ENCODE measurements around the gene OR10A2. TPM values are rescaled to one million over a fixed set of nuclear protein-coding genes. Genes with fewer than 3 reads are reported as not detected.
A peak's percentile ranks its signal among the peaks of the same experiment; 100 is the strongest.

Gene OR10A2
- total and polyA plus RNA-seq, 10 of the 15 experiments (the other 5 are each of a cell fraction or from before 2014, with no cell fraction given) = 0.04 to 0.06 TPM; not detected in 8

GRCh38 chr11:6888830-6889229, 26.0 kb downstream of the OR10A2 start:
- no peaks in the 10 kb centered on the region for H3K27me3 ChIP-seq (replicated peaks in 1 of 2; ENCODE audit: control insufficient read depth in 2 of 2, insufficient read depth in 2 of 2, low read length in 1 of 2)
- no peak overlapping the region for H3K9ac ChIP-seq (ENCODE audit: control insufficient read depth, insufficient read depth, low read length)
- BruUV-seq (replicated peaks) = no TSS peak
- no peak for FAIRE-seq
- ChIA-PET RAD21 (ENCODE audit: unreplicated experiment) (no interaction called here), POLR2A (no interaction called here), CTCF (interaction anchor here (1.4 kb wide), 1 partner anchor 12 kb away, joined by 4 read pairs; no protein-coding TSS in a partner anchor), SMC1A (ENCODE audit: uncharacterized antibody, unreplicated experiment) (interaction anchor here (0.8 kb wide), 1 partner anchor 10 kb away, joined by 3 read pairs; no protein-coding TSS in a partner anchor)
- intact Hi-C loops (cut with micrococcal nuclease; ENCODE audit: unreplicated experiment) = no loop called here
- H3K4me1 ChIP-seq (ENCODE audit: control insufficient read depth, insufficient read depth, low read length) = no peaks in the 10 kb centered on the region
- H3K4me2 ChIP-seq (ENCODE audit: control insufficient read depth, insufficient read depth) = no peak overlapping the region
- no peak overlapping the region for H3K4me3 ChIP-seq
- in situ Hi-C loops (cut with MboI) = no loop called here
- WGBS (ENCODE audit: insufficient coverage, insufficient replicate concordance, low lambda C conversion rate, missing lambda C conversion rate) = 28% methylated on average over 4 of the region's 4 CpGs
- H3K79me2 ChIP-seq (ENCODE audit: control insufficient read depth, insufficient read depth, low read length) = no peaks in the 10 kb centered on the region
- DNase-seq (ENCODE audit: low read depth, low spot score) = no peak
- no peaks in the 10 kb centered on the region for H4K20me1 ChIP-seq (ENCODE audit: control insufficient read depth, insufficient read depth)
- no peaks in the 10 kb centered on the region for H3K36me3 ChIP-seq (ENCODE audit: control insufficient read depth in 2 of 2, insufficient read depth in 2 of 2, low read length in 1 of 2)
- no peak for TF ChIP-seq CHD2 (IDR thresholded peaks at IDR 0.05; ENCODE audit: borderline replicate concordance, low read depth, low read length)
- TF ChIP-seq JUNB (IDR thresholded peaks at IDR 0.05) = no peak
- no peak for TF ChIP-seq ATF7 (IDR thresholded peaks at IDR 0.05; ENCODE audit: low read depth)
- no peak overlapping the region for H3K27ac ChIP-seq (ENCODE audit: control insufficient read depth, insufficient read depth)
- ATAC-seq = no peak
- H2AFZ ChIP-seq (ENCODE audit: control insufficient read depth, low read depth, low read length) = no peak overlapping the region
- no peaks in the 10 kb centered on the region for H3K9me3 ChIP-seq (replicated peaks; ENCODE audit: control insufficient read depth, insufficient read depth, low read length)

GRCh38 chr11:6889835-6890234, 27.0 kb downstream of the OR10A2 start:
- intact Hi-C loops (cut with micrococcal nuclease; ENCODE audit: unreplicated experiment) = no loop called here
- ChIA-PET POLR2A (no interaction called here), RAD21 (ENCODE audit: unreplicated experiment) (no interaction called here), SMC1A (ENCODE audit: uncharacterized antibody, unreplicated experiment) (interaction anchor here (0.6 to 0.8 kb wide), 3 partner anchors 9 to 1160 kb away, joined by 3 read pairs; no protein-coding TSS in a partner anchor), CTCF (interaction anchor here (1.4 kb wide), 1 partner anchor 11 kb away, joined by 4 read pairs; no protein-coding TSS in a partner anchor)
- Histone ChIP-seq H3K4me3 (no peak overlapping the region), H4K20me1 (ENCODE audit: control insufficient read depth, insufficient read depth) (no peaks in the 10 kb centered on the region), H3K79me2 (ENCODE audit: control insufficient read depth, insufficient read depth, low read length) (no peaks in the 10 kb centered on the region), H3K4me1 (ENCODE audit: control insufficient read depth, insufficient read depth, low read length) (no peaks in the 10 kb centered on the region), H3K27ac (ENCODE audit: control insufficient read depth, insufficient read depth) (no peak overlapping the region), H3K4me2 (ENCODE audit: control insufficient read depth, insufficient read depth) (no peak overlapping the region), H3K36me3 (ENCODE audit: control insufficient read depth in 2 of 2, insufficient read depth in 2 of 2, low read length in 1 of 2) (no peaks in the 10 kb centered on the region), H3K27me3 (replicated peaks in 1 of 2; ENCODE audit: control insufficient read depth in 2 of 2, insufficient read depth in 2 of 2, low read length in 1 of 2) (no peaks in the 10 kb centered on the region), H3K9ac (ENCODE audit: control insufficient read depth, insufficient read depth, low read length) (no peak overlapping the region), H3K9me3 (replicated peaks; ENCODE audit: control insufficient read depth, insufficient read depth, low read length) (no peaks in the 10 kb centered on the region), H2AFZ (ENCODE audit: control insufficient read depth, low read depth, low read length) (no peak overlapping the region)
- no TSS peak for BruUV-seq (replicated peaks)
- DNase-seq (ENCODE audit: low read depth, low spot score) (no peak), ATAC-seq (peak; percentile 45; the same call in 2 of the 3 replicates), FAIRE-seq (no peak)
- 0% methylated on average over 1 of the region's 1 CpG for WGBS (ENCODE audit: insufficient coverage, insufficient replicate concordance, low lambda C conversion rate, missing lambda C conversion rate)
- in situ Hi-C loops (cut with MboI) = no loop called here
- TF ChIP-seq SRF (IDR thresholded peaks at IDR 0.05; ENCODE audit: low read depth in 2 of 2, low read length in 2 of 2) (no peak), CEBPB (IDR thresholded peaks at IDR 0.05; ENCODE audit: borderline replicate concordance in 1 of 2, low read depth in 2 of 2, low read length in 2 of 2) (no peak), RAD21 (IDR thresholded peaks at IDR 0.05; ENCODE audit: insufficient read depth, low read depth, low read length) (no peak), NFYA (IDR thresholded peaks at IDR 0.05; ENCODE audit: borderline replicate concordance, low read depth, low read length) (no peak), ZNF687 (IDR thresholded peaks at IDR 0.05) (no peak), TCF12 (IDR thresholded peaks at IDR 0.05; ENCODE audit: low read depth, low read length) (no peak), ZNF622 (IDR thresholded peaks at IDR 0.05) (no peak), USF2 (IDR thresholded peaks at IDR 0.05; ENCODE audit: borderline replicate concordance, low read depth, low read length) (no peak), CBX3 (IDR thresholded peaks at IDR 0.05; ENCODE audit: borderline replicate concordance, low read depth) (no peak)
